ENCODE results near the gene CARD10. TPM values are rescaled to one million over a fixed set of nuclear protein-coding genes. Genes with fewer than 3 reads are reported as not detected.

Gene CARD10
- total RNA-seq, 4 donors from 2014 or later: 6.0 to 15.3 (median 8.8) TPM

DNA sequence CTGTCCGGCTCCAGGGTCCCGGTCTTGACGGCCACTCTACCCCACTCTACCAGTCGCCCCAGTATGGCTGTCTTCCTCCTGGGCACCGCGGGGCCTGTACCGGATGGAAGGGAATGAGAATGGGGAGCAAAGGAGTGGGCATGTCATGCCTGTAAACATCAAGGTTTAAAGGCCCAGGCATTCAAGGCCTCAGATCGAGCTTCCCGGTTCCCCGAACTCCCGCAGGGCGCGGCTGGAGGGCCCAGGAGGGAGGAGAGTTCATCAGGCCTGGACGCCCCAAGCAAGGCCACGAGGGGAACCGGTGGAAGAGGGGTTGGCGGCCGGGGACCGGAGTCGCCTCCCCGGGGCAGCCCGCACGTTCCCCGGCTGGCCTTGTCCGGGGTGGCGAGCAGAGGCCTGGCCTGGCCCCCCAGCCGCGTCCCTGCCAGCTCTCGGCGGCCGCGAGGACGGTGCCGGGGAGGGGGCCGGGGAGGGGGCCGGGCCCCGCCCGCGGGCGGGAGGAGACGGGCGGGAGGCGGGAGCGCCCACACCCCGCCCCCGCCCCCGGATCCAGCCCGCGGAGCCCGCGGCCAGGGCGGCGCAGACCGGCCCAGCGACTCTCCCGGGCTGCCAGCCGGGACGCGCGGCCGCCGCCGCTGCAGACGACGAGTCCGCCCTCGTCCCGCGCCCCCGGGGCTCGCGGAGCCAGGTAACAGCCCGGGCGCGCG is 40.8 kb upstream of the CARD10 start, which contains the start of gene CDC42EP1:
TSS of gene CDC42EP1 (plus strand) at position 580 of the 707 bp plus-strand sequence. CDS start 5,870 bp downstream, outside the sequence.
- H3K9me3 ChIP-seq: no peaks in the 10 kb centered on the region
- H3K36me3 ChIP-seq: no peaks in the 10 kb centered on the region
- WGBS: 37% methylated on average over 6 of the region's 76 CpGs
- H3K4me3 ChIP-seq: peak within 1 kb of the TSS; percentile 76 to 84 (median 80)
- peaks cover 58 to 70% (median 61%) of the 10 kb centered on the region in 4 donors for H3K4me1 ChIP-seq
- DNase-seq (ENCODE audit: extremely low spot score): no peak
- TF ChIP-seq, protein P1, sequence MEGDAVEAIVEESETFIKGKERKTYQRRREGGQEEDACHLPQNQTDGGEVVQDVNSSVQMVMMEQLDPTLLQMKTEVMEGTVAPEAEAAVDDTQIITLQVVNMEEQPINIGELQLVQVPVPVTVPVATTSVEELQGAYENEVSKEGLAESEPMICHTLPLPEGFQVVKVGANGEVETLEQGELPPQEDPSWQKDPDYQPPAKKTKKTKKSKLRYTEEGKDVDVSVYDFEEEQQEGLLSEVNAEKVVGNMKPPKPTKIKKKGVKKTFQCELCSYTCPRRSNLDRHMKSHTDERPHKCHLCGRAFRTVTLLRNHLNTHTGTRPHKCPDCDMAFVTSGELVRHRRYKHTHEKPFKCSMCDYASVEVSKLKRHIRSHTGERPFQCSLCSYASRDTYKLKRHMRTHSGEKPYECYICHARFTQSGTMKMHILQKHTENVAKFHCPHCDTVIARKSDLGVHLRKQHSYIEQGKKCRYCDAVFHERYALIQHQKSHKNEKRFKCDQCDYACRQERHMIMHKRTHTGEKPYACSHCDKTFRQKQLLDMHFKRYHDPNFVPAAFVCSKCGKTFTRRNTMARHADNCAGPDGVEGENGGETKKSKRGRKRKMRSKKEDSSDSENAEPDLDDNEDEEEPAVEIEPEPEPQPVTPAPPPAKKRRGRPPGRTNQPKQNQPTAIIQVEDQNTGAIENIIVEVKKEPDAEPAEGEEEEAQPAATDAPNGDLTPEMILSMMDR (IDR thresholded peaks at IDR 0.05): no peak
- peak; percentile 11 to 39 for TF ChIP-seq POLR2AphosphoS5 (IDR thresholded peaks at IDR 0.05)
- H3K27me3 ChIP-seq: peaks cover 0 to 27% (median 3%) of the 10 kb centered on the region in 4 donors
- intact Hi-C loops (cut with DNase I): loop anchor here (10.0 kb wide), 1 partner anchor 245 kb away; no protein-coding TSS in a partner anchor
- peak within 1 kb of the TSS; percentile 96 to 97 (median 96) for H3K27ac ChIP-seq (replicated peaks in 1 of 4)

DNA sequence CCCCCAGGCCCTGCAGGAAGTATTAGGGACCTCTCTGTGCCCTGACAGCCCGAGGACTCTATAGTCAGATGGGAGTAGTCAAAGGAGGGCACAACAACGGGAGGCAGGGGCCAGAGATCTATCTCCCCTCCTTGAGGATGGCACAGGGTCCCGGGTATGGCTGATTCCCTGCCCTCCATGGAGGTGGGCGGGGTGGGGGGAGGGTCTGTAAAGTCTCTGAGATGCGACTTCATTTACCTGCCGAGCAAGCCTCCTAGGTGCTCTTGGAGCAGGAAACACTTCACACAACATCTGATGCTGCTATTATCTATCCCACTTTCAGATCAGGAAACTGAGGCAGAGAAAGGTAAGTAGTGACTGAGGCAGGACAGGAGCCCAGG is 40.3 kb upstream of the CARD10 start:
- Histone ChIP-seq H3K27me3 (peaks cover 0 to 27% (median 3%) of the 10 kb centered on the region in 4 donors), H3K4me1 (peaks cover 52 to 65% (median 56%) of the 10 kb centered on the region in 4 donors), H3K36me3 (no peaks in the 10 kb centered on the region), H3K4me3 (peak overlapping the region; percentile 76 to 84 (median 80)), H3K27ac (replicated peaks in 1 of 4) (peak overlapping the region; percentile 96 to 97 (median 96)), H3K9me3 (no peaks in the 10 kb centered on the region)
- DNase-seq (ENCODE audit: extremely low spot score): no peak
- WGBS: 82% methylated on average over 6 of the region's 6 CpGs
- TF ChIP-seq EP300 (IDR thresholded peaks at IDR 0.05) (no peak), POLR2A (IDR thresholded peaks at IDR 0.05; ENCODE audit: low read depth) (no peak), POLR2AphosphoS5 (IDR thresholded peaks at IDR 0.05) (no peak)
- TF ChIP-seq, protein P1 (IDR thresholded peaks at IDR 0.05): no peak
- intact Hi-C loops (cut with DNase I): no loop called here

DNA sequence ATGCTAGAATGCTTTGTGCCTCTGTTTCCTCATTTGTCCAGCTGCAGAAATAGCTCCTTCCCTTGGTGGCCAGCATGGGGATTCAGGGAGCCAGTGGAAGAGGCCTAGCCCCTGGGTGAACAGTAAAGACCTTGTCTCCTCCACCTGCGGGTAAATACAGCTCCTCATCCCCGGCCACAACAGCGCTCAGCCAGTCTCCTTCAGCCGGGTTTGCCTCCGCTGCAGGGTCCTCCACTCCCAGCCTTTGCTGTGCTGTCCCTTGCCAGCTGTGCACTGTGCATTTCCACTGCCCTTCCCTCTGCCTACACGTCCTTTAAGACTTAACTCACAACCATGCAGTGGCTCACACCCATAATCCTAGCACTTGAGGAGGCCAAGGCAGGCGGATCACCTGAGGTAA is 39.6 kb upstream of the CARD10 start:
- TF ChIP-seq, protein P1 (IDR thresholded peaks at IDR 0.05): no peak
- no peak for TF ChIP-seq POLR2AphosphoS5 (IDR thresholded peaks at IDR 0.05)
- no peak for TF ChIP-seq POLR2A (IDR thresholded peaks at IDR 0.05; ENCODE audit: low read depth)
- TF ChIP-seq EP300 (IDR thresholded peaks at IDR 0.05): no peak
- no peak overlapping the region for H3K4me3 ChIP-seq
- no peaks in the 10 kb centered on the region for H3K9me3 ChIP-seq
- no peak for DNase-seq (ENCODE audit: extremely low spot score)
- no peaks in the 10 kb centered on the region for H3K36me3 ChIP-seq
- peak overlapping the region in 3 of 4 donors; percentile 19 to 97 (median 96) for H3K27ac ChIP-seq (replicated peaks in 1 of 4)
- H3K27me3 ChIP-seq: peaks cover 0 to 27% (median 3%) of the 10 kb centered on the region in 4 donors
- WGBS: 69% methylated on average over 3 of the region's 7 CpGs
- intact Hi-C loops (cut with DNase I): no loop called here
- H3K4me1 ChIP-seq: peaks cover 45 to 58% (median 49%) of the 10 kb centered on the region in 4 donors

DNA sequence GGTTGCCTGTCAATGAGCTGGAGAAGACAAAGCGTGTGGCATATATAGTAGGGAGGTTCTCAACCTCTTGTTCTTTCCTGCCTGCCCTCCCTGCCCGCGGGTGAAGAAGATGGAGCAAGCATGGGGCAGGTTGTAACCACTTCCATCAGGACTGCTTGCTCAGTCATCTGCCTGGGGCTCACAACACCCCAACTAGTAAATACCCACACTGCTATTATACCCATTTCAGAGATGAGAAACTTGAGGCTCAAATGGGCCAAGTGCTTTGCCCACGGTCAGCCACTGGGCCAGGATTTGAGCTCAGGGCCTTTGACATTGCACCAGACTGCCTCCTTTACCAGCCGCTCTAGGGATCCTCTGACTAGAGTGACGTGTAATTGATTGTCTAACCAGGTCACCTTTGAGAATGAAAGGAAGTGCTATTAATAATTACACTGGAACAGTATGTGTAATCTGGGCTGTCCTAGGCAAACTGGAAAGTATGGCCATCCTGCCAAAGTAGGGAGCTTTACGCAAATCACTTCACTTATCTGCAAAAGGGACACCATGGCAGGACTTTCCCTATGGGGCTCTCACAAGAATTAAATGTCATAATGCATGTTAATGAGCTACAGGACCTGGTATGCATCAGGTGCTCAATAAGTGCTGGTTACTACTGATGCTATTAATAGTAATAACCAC is 38.2 kb upstream of the CARD10 start:
- peak overlapping the region in 2 of 4 donors; percentile 18 to 23 for H3K27ac ChIP-seq (replicated peaks in 1 of 4)
- WGBS: 82% methylated on average over 5 of the region's 7 CpGs

DNA sequence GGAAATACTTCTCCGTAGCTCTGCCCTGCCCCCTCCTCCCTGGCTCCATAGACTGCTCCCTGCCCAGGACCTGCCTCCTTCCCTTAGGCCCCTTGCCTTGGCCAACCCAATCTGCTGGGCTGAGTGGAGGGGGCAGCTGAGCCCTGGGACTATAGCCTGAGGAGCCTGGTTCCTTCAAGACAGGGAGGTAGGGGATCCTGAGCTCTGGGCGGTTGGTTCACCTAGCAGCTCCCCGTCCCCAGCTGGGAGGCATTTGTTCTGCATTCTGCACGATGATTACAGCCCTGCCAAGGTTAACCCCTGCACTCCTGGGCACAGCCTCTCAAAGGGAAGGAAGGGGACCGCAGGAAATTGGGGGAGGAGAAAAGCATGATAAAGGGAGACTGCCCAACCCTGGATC is 37.5 kb upstream of the CARD10 start:
- no peak for DNase-seq (ENCODE audit: extremely low spot score)
- H3K36me3 ChIP-seq: no peaks in the 10 kb centered on the region
- 22% methylated on average over 4 of the region's 5 CpGs for WGBS
- H3K27me3 ChIP-seq: peaks cover 0 to 14% (median 3%) of the 10 kb centered on the region in 4 donors
- H3K4me3 ChIP-seq: no peak overlapping the region
- H3K4me1 ChIP-seq: peaks cover 35 to 48% (median 42%) of the 10 kb centered on the region in 4 donors
- TF ChIP-seq POLR2AphosphoS5 (IDR thresholded peaks at IDR 0.05) (no peak), POLR2A (IDR thresholded peaks at IDR 0.05; ENCODE audit: low read depth) (no peak)
- H3K9me3 ChIP-seq: no peaks in the 10 kb centered on the region
- intact Hi-C loops (cut with DNase I): no loop called here
- peak overlapping the region in 1 of 4 donors; percentile 1 for H3K27ac ChIP-seq (replicated peaks in 1 of 4)

More for the DNA sequence above, 38.2 kb upstream of the CARD10 start:
- TF ChIP-seq POLR2AphosphoS5 (IDR thresholded peaks at IDR 0.05) (peak in 1 of 2 donors; percentile 27), EP300 (IDR thresholded peaks at IDR 0.05) (no peak)
- H3K4me3 ChIP-seq: no peak overlapping the region
- intact Hi-C loops (cut with DNase I): no loop called here
- H3K4me1 ChIP-seq: peaks cover 35 to 47% (median 42%) of the 10 kb centered on the region in 4 donors
- no peaks in the 10 kb centered on the region for H3K9me3 ChIP-seq
- no peaks in the 10 kb centered on the region for H3K36me3 ChIP-seq
- DNase-seq (ENCODE audit: extremely low spot score): no peak
- H3K27me3 ChIP-seq: peaks cover 0 to 22% (median 3%) of the 10 kb centered on the region in 4 donors

All from esophagus muscularis mucosa (tissue), 4 donors.